Gastroesophageal sphincter (tissue), 3 donors: ENCODE measurements around the gene CPVL.

ENCODE experiments used
- CTCF ChIP-seq, 4 experiments: fragments of 200-600 bp in 2 of 4; fragments of 450-650 bp in 2 of 4; sonication (generic) in 1 of 4; IDR thresholded peaks; one replicate each; pipeline ENCODE4 v1.5.1; 2017 to 2019; ENCODE audit warnings: antibody characterized with exemption in 4 of 4, mild to moderate bottlenecking in 2 of 4, moderate library complexity in 2 of 4
- POLR2A ChIP-seq, 2 donors: fragments of 450-650 bp; IDR thresholded peaks; one replicate each; pipeline ENCODE4 v1.6.1; 2017; ENCODE audit warnings: antibody characterized with exemption in 2 of 2, mild to moderate bottlenecking in 2 of 2, moderate library complexity in 1 of 2
- POLR2AphosphoS5 ChIP-seq: sonication (generic); formaldehyde crosslinking; IDR thresholded peaks from one replicate; pipeline ENCODE4 v1.6.1; 2017; ENCODE audit warnings: antibody characterized with exemption

GRCh38 chr7:29146057-29146706, at the start of gene CPVL:
- no peak for TF ChIP-seq CTCF (IDR thresholded peaks at IDR 0.05)
- peak; percentile 27 to 35 for TF ChIP-seq POLR2A (IDR thresholded peaks at IDR 0.05)
- no peak for TF ChIP-seq POLR2AphosphoS5
